Rectal smooth muscle tissue (tissue), 1 donor: ENCODE measurements around the gene FUT1.
A peak's percentile ranks its signal among the peaks of the same experiment; 100 is the strongest.

Experiments used
- H3K27ac ChIP-seq: one replicate; pipeline ENCODE4 v1.7.0; 2013; ENCODE audit warnings: low read depth, low read length, inconsistent platforms
- H3K27me3 ChIP-seq: one replicate; pipeline ENCODE4 v1.7.0; 2013; ENCODE audit warnings: low read length; ENCODE audit not compliant: control insufficient read depth, insufficient read depth
- H3K36me3 ChIP-seq: one replicate; pipeline ENCODE4 v1.7.0; 2013; ENCODE audit warnings: low read length; ENCODE audit not compliant: control insufficient read depth, insufficient read depth
- H3K4me1 ChIP-seq: one replicate; pipeline ENCODE4 v1.7.0; 2013; ENCODE audit warnings: low read length; ENCODE audit not compliant: control insufficient read depth, insufficient read depth
- H3K4me3 ChIP-seq: one replicate; pipeline ENCODE4 v1.7.0; 2013; ENCODE audit warnings: low read length
- H3K9ac ChIP-seq: one replicate; pipeline ENCODE4 v1.7.0; 2013; ENCODE audit warnings: low read length

FUT1 gene

GRCh38 chr19:48746110-48746509, 6.3 kb downstream of the FUT1 start:
- H3K36me3 ChIP-seq, result no peaks in the 10 kb centered on the region
- no peak overlapping the region for H3K4me3 ChIP-seq
- H3K27me3 ChIP-seq, result peaks cover 7% of the 10 kb centered on the region
- no peak overlapping the region for H3K9ac ChIP-seq
- H3K27ac ChIP-seq, result no peak overlapping the region
- H3K4me1 ChIP-seq, result no peaks in the 10 kb centered on the region

DNA sequence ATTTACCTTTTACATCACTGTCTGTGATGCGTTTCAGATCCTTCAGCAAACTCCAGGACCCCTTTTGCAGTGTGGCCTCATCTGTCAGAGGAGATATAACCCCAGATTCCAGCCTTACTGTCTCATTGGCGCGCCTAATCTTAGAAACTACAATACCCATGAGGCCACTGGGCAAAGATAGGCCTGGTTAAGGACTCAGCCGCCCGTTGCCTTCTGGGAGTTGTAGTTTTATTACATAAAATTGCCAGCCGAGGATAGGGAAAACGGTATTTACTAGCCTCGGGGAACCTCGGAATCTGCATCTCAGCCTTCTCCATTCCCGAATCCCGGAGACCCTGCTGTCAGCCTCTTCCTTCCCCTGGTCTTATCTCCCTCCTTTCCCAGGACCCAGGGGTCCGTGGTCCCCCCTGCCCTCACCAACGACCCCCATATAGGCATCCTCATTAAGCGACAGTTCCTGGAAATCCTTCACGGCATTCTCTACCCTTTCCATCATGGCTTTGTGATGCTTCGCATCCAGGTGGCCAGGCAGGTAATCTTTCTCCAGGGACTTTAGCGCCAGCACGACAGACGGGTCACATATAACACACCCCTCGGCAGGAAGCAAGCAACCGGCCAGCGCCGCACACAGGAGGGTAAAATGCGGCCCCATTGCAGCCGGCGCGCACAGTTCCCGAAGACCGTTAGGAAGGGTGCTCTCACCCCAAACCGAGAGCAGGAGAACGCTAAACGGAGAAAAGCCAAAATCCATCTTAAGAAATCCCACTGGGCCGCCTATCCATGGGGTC, 7.0 kb downstream of the FUT1 start:
- H3K9ac ChIP-seq, result no peak overlapping the region
- H3K4me1 ChIP-seq, result no peaks in the 10 kb centered on the region
- H3K27ac ChIP-seq, result no peak overlapping the region
- H3K4me3 ChIP-seq, result no peak overlapping the region
- no peaks in the 10 kb centered on the region for H3K36me3 ChIP-seq
- H3K27me3 ChIP-seq, result peaks cover 2% of the 10 kb centered on the region

GRCh38 chr19:48742096-48742495, 10.3 kb downstream of the FUT1 start:
- no peak overlapping the region for H3K4me3 ChIP-seq
- no peaks in the 10 kb centered on the region for H3K4me1 ChIP-seq
- no peaks in the 10 kb centered on the region for H3K36me3 ChIP-seq
- peaks cover 2% of the 10 kb centered on the region for H3K27me3 ChIP-seq
- no peak overlapping the region for H3K9ac ChIP-seq
- no peak overlapping the region for H3K27ac ChIP-seq

DNA sequence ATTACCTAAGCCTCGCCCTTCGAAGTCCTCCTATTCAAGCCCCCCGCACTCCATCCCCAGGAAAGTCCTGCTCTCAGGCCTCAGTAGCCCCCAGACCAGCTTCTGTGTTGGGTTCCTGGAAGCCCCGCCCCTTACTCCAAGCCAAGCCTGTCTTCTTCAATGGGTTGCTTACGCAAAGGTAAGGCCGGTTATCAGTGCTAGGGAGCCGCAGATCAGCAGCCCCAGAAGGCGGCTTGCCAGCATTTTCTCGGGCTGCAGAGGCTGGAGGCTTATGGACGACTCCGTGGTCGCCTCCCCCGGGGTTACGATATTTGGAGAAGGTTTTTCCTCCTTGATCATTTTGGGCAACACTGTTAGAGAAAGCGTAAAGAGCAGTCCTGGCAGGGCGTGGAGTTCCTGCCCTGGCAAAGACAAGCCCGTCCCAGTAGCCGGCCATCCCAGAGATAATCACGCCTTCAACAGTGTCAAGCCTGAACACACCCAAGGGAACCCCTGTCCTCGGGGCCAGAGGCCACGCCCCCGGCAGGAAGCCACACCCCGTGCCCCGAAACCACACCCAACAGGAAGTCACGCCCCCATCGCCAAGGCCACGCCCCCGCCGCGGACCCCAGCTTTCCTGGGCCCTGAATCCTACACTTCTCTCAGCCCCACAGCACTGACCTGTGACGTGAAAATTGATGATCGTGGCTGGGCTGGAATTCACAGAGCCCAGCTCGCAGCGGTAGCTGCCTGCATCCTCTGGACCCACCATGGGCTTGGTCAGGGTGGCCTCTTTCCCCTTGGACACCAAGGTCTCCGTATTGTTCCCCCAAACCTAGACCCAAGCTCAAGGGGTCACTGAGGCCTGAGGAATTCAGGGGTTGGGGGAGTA, 11.1 kb downstream of the FUT1 start:
- Histone ChIP-seq H3K36me3 (no peaks in the 10 kb centered on the region), H3K4me1 (no peaks in the 10 kb centered on the region), H3K4me3 (no peak overlapping the region), H3K9ac (no peak overlapping the region), H3K27ac (no peak overlapping the region), H3K27me3 (peaks cover 1% of the 10 kb centered on the region)

GRCh38 chr19:48740164-48740972, 12.1 kb downstream of the FUT1 start, which contains the start of gene RASIP1:
Gene RASIP1 (minus strand): TSS chr19:48740610. CDS start chr19:48740282, 328 bp downstream.
- H3K27ac ChIP-seq, result peak within 1 kb of the TSS; percentile 8
- no peaks in the 10 kb centered on the region for H3K27me3 ChIP-seq
- H3K4me3 ChIP-seq, result peak within 1 kb of the TSS; percentile 60
- no peaks in the 10 kb centered on the region for H3K4me1 ChIP-seq
- no peaks in the 10 kb centered on the region for H3K36me3 ChIP-seq
- no peak within 1 kb of the TSS for H3K9ac ChIP-seq

DNA sequence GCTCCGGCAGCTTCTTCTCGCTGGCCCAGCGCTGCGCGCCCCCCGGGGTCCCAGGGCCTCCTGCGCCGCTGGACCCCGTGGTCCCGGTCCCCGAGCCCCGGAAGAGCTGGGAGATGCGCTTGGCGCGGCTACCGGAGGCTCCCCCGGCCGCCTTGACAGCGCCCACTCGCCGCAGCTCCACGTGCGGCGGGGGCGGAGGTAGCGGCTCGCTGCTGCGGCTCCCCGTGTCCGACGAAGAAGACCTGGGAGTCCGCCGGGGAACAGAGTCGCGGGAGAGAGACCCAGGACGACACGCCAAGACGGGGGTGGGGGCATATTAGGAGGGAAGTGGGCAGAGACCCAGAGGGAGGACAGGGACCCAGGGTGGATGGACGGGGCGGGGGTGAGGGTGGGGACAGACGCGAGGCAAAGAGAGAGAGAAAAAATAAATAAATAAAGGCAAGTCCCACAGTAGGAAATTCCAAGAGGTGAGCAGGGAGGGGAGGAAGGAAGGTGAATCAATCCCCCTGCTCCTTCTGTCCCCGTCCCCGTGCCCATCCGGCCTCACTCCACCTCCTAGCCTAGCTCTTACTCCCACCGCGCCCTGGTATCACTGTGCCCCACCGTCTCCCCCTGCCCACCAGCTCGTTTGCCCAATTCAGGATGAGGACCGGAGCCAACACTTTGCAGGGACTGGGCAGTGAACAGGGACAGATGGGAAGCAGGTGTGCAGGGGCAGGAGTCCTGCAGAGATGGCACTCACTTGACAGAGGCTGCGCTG, 12.9 kb downstream of the FUT1 start:
- Histone ChIP-seq H3K27ac (peak overlapping the region; percentile 8), H3K4me3 (peak overlapping the region; percentile 60), H3K4me1 (no peaks in the 10 kb centered on the region), H3K36me3 (no peaks in the 10 kb centered on the region), H3K27me3 (no peaks in the 10 kb centered on the region), H3K9ac (no peak overlapping the region)

- H3K27me3 ChIP-seq, result no peaks in the 10 kb centered on the region
- H3K4me3 ChIP-seq, result peak overlapping the region; percentile 60
- H3K4me1 ChIP-seq, result no peaks in the 10 kb centered on the region
- no peak overlapping the region for H3K27ac ChIP-seq
- no peak overlapping the region for H3K9ac ChIP-seq
- H3K36me3 ChIP-seq, result no peaks in the 10 kb centered on the region
Measured at GRCh38 chr19:48738557-48739403, 13.7 kb downstream of the FUT1 start.

- no peaks in the 10 kb centered on the region for H3K36me3 ChIP-seq
- H3K9ac ChIP-seq, result no peak overlapping the region
- H3K4me3 ChIP-seq, result no peak overlapping the region
- no peaks in the 10 kb centered on the region for H3K4me1 ChIP-seq
- no peaks in the 10 kb centered on the region for H3K27me3 ChIP-seq
- H3K27ac ChIP-seq, result no peak overlapping the region
Measured at GRCh38 chr19:48737360-48737998, 15.0 kb downstream of the FUT1 start.

GRCh38 chr19:48735031-48735615, 17.3 kb downstream of the FUT1 start:
- no peaks in the 10 kb centered on the region for H3K27me3 ChIP-seq
- H3K4me1 ChIP-seq, result no peaks in the 10 kb centered on the region
- no peak overlapping the region for H3K9ac ChIP-seq
- H3K27ac ChIP-seq, result no peak overlapping the region
- H3K4me3 ChIP-seq, result no peak overlapping the region
- H3K36me3 ChIP-seq, result no peaks in the 10 kb centered on the region

GRCh38 chr19:48734625-48735024, 17.8 kb downstream of the FUT1 start:
- Histone ChIP-seq H3K4me3 (no peak overlapping the region), H3K27ac (no peak overlapping the region), H3K9ac (no peak overlapping the region), H3K4me1 (no peaks in the 10 kb centered on the region), H3K27me3 (no peaks in the 10 kb centered on the region), H3K36me3 (no peaks in the 10 kb centered on the region)
